ENCODE measurements around the gene INKA2. TPM values are rescaled to one million over a fixed set of nuclear protein-coding genes. Genes with fewer than 3 reads are reported as not detected.

The INKA2 gene
- polyA plus RNA-seq, 3 donors = 1.8 to 6.6 (median 2.0) TPM

- intact Hi-C loops (cut with micrococcal nuclease) = loop anchor here in 1 of 2 donors (5.0 kb wide), 2 partner anchors 308 to 548 kb away; partner anchors contain the start of genes ATP5PB and WDR77
- peaks cover 26% of the 10 kb centered on the region for H3K79me2 ChIP-seq (ENCODE audit: insufficient read depth, low read length)
- H3K27me3 Mint-ChIP-seq (ENCODE audit: low read depth in 3 of 3) = peaks cover 0 to 2% (median 1%) of the 10 kb centered on the region in 3 donors
Observed at GRCh38 chr1:111755331-111756123, 16.3 kb upstream of the INKA2 start, which contains the start of gene DDX20. Gene DDX20 (plus strand): TSS chr1:111755901. CDS start chr1:111755925, 24 bp downstream.

More at GRCh38 chr1:111755331-111756123, 16.3 kb upstream of the INKA2 start, which contains the start of gene DDX20:
- WGBS (ENCODE audit: insufficient coverage) = under 1% methylated on average over 67 of the region's 67 CpGs
- Histone ChIP-seq H3K36me3 (replicated peaks in 1 of 2; ENCODE audit: control insufficient read depth in 1 of 2, insufficient read depth in 2 of 2, low read length in 2 of 2) (peaks cover 16 to 25% of the 10 kb centered on the region in 2 donors), H2AFZ (ENCODE audit: insufficient read depth, low read depth, low read length, poor library complexity, severe bottlenecking) (peak within 1 kb of the TSS; percentile 91), H3K4me3 (replicated peaks in 1 of 3; ENCODE audit: low read depth in 2 of 3, low read length in 3 of 3) (peak within 1 kb of the TSS; percentile 75 to 96 (median 85)), H3K9me3 (replicated peaks in 1 of 2; ENCODE audit: control insufficient read depth in 1 of 2, insufficient read depth in 1 of 2, low read length in 2 of 2) (no peaks in the 10 kb centered on the region), H3K27me3 (ENCODE audit: control insufficient read depth in 2 of 2, insufficient read depth in 2 of 2, low read length in 2 of 2) (no peaks in the 10 kb centered on the region), H3K9ac (ENCODE audit: insufficient read depth, low read length, poor library complexity, severe bottlenecking) (peak within 1 kb of the TSS; percentile 92), H3K27ac (ENCODE audit: low read depth in 1 of 2, low read length in 2 of 2) (peak within 1 kb of the TSS; percentile 88 to 98), H4K20me1 (ENCODE audit: insufficient read depth, low read length) (no peaks in the 10 kb centered on the region), H3K4me2 (replicated peaks; ENCODE audit: extremely low read depth, low read length, poor library complexity, severe bottlenecking) (peak within 1 kb of the TSS; percentile 79), H3K4me1 (ENCODE audit: control insufficient read depth in 1 of 2, insufficient read depth in 2 of 2, low read length in 2 of 2) (peaks cover 27 to 30% of the 10 kb centered on the region in 2 donors)
- Mint-ChIP-seq H3K9me3 (peaks cover 0 to 1% (median 0%) of the 10 kb centered on the region in 7 donors), H3K4me1 (peaks cover 35% of the 10 kb centered on the region), H3K27ac (peak within 1 kb of the TSS; percentile 97 to 100 (median 99)), H3K36me3 (peaks cover 17 to 27% of the 10 kb centered on the region in 2 donors), H3K4me3 (peak within 1 kb of the TSS; percentile 86 to 96)
- peak; percentile 84 for TF ChIP-seq CTCF (IDR thresholded peaks at IDR 0.05)
- DNase-seq = peak; percentile 94 to 96 (median 96)

All from CD14-positive monocyte (primary cell).